Measurements from ENCODE around the gene CHST1. TPM values are rescaled to one million over a fixed set of nuclear protein-coding genes. Genes with fewer than 3 reads are reported as not detected.

The CHST1 gene
- total and polyA plus RNA-seq, 9 donors, result 3.4 to 12.9 (median 7.6) TPM

DNA sequence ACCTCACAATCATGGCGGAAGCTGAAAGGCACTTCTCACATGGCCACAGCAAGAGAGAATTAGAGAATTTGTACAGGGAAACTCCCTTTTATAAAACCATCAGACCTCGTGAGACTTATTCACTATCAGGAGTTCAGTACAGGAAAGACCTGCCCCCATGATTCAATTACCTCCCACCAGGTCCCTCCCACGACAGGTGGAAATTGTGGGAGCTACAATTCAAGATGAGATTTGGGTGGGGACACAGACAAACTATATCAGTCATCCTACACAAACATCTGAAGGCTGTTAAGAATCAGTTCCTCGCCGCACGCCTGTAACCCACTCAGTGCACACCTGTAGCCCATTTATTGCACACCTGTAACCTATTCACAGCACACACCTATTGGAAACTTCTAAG lies 39.8 kb downstream of the CHST1 start:
- DNase-seq, result no peak
- intact Hi-C loops (cut with DNase I), result no loop called here
- 76 to 86% (median 76%) methylated on average over 6 of the region's 6 CpGs for WGBS, 3 donors

DNA sequence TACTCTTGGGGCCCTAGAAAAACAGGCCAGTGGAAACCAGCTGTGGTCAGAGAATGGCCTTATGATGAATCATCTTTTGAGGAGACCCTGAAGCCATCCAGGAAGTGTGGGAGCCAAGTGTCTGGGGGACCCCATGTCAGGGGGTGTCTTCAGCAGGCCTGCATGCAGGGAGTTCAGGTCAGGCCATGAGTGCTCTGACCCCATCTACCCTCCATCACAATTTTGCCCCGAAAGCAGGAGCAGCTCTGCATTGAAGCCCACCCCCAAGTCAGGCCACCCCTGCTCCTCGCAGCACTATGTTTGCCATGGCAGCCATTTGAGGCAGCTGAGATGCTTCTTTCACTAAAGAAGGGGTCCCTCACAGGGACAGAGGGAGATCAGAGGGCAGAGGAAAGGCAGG lies 41.3 kb downstream of the CHST1 start:
- Histone ChIP-seq H3K27me3 (no peaks in the 10 kb centered on the region), H3K9me3 (peaks cover 0 to 9% of the 10 kb centered on the region in 2 donors), H3K4me3 (no peak overlapping the region), H3K36me3 (no peaks in the 10 kb centered on the region), H3K4me1 (ENCODE audit: insufficient read depth) (no peaks in the 10 kb centered on the region), H3K27ac (no peak overlapping the region)
- intact Hi-C loops (cut with DNase I), result no loop called here
- WGBS, 3 donors, result 74 to 84% (median 75%) methylated on average over 2 of the region's 2 CpGs
- TF ChIP-seq, protein P1, sequence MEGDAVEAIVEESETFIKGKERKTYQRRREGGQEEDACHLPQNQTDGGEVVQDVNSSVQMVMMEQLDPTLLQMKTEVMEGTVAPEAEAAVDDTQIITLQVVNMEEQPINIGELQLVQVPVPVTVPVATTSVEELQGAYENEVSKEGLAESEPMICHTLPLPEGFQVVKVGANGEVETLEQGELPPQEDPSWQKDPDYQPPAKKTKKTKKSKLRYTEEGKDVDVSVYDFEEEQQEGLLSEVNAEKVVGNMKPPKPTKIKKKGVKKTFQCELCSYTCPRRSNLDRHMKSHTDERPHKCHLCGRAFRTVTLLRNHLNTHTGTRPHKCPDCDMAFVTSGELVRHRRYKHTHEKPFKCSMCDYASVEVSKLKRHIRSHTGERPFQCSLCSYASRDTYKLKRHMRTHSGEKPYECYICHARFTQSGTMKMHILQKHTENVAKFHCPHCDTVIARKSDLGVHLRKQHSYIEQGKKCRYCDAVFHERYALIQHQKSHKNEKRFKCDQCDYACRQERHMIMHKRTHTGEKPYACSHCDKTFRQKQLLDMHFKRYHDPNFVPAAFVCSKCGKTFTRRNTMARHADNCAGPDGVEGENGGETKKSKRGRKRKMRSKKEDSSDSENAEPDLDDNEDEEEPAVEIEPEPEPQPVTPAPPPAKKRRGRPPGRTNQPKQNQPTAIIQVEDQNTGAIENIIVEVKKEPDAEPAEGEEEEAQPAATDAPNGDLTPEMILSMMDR (IDR thresholded peaks at IDR 0.05), result no peak
- TF ChIP-seq EP300 (IDR thresholded peaks at IDR 0.05) (no peak), POLR2A (IDR thresholded peaks at IDR 0.05) (no peak)
- no peak for DNase-seq

More for the DNA sequence above, 39.8 kb downstream of the CHST1 start:
- no peaks in the 10 kb centered on the region for H3K27me3 ChIP-seq
- H3K9me3 ChIP-seq, result peaks cover 0 to 9% of the 10 kb centered on the region in 2 donors
- no peaks in the 10 kb centered on the region for H3K36me3 ChIP-seq
- H3K4me1 ChIP-seq (ENCODE audit: insufficient read depth), result no peaks in the 10 kb centered on the region
- no peak overlapping the region for H3K27ac ChIP-seq
- no peak for TF ChIP-seq POLR2A (IDR thresholded peaks at IDR 0.05)
- no peak for TF ChIP-seq EP300 (IDR thresholded peaks at IDR 0.05)
- TF ChIP-seq, protein P1 (IDR thresholded peaks at IDR 0.05), result no peak
- H3K4me3 ChIP-seq, result no peak overlapping the region

DNA sequence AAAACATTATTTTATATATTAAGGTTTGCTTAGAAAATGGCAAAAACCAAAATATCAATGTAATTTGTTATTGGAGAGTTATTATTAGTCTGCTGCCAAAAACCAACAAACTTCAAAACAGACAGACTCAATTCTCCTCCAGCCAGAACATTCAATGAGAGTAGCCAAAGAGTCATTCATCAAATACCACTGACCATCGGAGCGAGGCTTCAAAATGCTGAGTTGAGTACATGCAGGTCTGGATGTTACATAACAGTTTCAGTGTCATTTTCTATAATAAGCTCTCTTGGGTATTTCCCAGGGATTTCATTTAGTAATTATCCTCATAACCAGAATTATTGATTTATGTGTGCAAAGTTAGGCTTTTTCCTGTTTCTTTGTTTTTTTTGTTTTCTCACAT lies 42.6 kb downstream of the CHST1 start:
- TF ChIP-seq, protein P1 (IDR thresholded peaks at IDR 0.05), result no peak
- TF ChIP-seq EP300 (IDR thresholded peaks at IDR 0.05), result no peak
- TF ChIP-seq POLR2A (IDR thresholded peaks at IDR 0.05), result no peak
- Histone ChIP-seq H3K9me3 (peaks cover 0 to 9% of the 10 kb centered on the region in 2 donors), H3K4me1 (ENCODE audit: insufficient read depth) (no peaks in the 10 kb centered on the region), H3K27me3 (no peaks in the 10 kb centered on the region), H3K27ac (no peak overlapping the region), H3K4me3 (no peak overlapping the region), H3K36me3 (no peaks in the 10 kb centered on the region)
- 14 to 15% (median 14%) methylated on average over 2 of the region's 2 CpGs for WGBS, 3 donors
- DNase-seq, result no peak
- intact Hi-C loops (cut with DNase I), result no loop called here

DNA sequence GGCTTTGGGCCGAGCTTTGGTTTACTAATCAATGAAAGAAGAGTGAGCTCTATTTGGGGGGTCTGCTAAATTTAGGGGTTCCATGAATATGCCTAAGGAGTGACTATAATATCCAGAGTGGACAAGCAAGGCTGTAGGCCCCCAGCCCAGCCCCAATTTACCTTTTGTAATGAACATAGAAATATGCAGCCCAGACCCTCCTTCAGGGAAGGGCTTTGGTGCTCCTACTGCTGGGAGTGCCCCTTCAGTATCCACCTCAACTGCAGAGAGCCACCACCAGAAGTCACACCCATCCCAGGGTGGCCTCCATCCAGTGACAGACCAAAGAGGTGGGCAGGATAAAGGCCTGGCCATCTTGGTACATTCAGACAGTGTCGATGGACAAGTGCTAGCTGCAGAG lies 43.1 kb downstream of the CHST1 start:
- TF ChIP-seq, protein P1 (IDR thresholded peaks at IDR 0.05), result no peak
- TF ChIP-seq EP300 (IDR thresholded peaks at IDR 0.05) (no peak), POLR2A (IDR thresholded peaks at IDR 0.05) (no peak)
- intact Hi-C loops (cut with DNase I), result no loop called here
- Histone ChIP-seq H3K27ac (no peak overlapping the region), H3K4me1 (ENCODE audit: insufficient read depth) (no peaks in the 10 kb centered on the region), H3K9me3 (peaks cover 0 to 9% of the 10 kb centered on the region in 2 donors), H3K4me3 (no peak overlapping the region), H3K36me3 (no peaks in the 10 kb centered on the region), H3K27me3 (no peaks in the 10 kb centered on the region)
- no peak for DNase-seq
- 82 to 90% (median 87%) methylated on average over 2 of the region's 2 CpGs for WGBS, 3 donors

All from ovary (tissue), 9 donors.